ENCODE data around the gene COL8A2.

Gene COL8A2

DNA sequence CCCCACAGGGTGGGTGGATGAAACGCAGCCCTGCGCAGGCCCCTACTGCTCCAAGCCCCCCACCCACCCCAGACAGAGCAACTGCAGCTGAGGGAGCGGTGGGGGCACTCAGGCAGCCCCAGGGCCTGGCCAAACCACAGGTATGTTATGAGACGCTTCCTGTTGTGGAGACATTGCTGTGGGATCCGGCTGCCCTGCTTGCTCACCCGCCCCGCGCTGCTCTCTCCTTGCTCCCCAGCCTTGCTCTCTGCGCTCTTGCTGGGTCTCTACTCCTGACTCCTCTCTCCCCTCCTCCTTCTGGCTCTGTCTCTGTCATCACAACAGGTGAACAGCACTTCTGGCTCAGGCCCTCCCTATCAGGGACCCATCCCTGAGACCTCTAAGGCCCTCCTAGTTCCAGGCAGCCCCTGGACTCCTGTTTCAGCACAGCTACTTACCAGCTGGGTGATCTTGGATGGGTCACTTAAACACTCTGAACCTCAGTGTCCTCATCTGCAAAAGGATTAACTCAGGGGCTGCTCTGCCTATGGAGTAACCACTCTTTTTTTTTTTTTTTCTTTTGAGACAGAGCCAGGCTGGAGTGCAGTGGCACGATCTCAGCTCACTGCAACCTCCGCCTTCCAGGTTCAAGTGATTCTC, 15.9 kb downstream of the COL8A2 start:
- no peak for DNase-seq

DNA sequence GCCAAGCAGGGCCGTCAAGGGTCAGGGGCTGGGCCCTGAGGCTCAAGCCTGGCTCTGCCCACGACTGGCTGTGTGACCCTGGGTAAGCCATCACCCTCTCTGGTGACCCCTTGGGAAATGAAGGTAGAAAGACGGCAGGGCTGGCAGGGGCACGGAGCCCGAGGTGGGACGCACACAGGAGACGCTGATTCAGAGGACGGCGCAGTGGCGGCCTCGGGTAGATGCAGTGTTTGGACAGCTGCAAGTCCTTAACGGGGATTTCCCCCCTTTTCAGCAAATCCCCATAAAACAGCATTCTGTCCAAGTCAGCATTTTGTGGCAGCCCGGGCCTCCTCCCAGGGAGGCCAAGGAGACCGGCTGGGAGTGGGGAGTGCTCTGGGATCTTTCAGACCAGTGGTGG, 16.7 kb downstream of the COL8A2 start:
- DNase-seq, result no peak

DNA sequence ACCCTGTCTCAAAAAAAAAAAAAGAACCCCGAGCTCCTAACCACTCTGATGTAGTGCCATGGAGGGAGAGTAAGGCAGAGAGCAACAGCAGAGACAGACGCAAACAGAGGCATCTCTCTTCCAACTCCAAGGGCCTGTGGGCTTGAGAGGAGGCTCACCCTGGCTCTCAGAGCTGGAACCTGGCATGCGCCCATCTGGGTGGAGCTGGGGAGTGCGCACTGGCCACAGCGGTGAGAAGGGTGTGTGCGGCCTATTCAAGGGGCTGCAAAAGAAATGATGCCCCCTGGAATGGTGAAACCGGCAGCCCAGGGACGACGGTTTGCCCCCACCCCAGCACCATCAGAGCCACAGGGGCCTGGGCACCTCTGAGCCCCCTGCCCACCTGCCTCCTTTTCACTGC, 17.6 kb downstream of the COL8A2 start:
- DNase-seq, result no peak

DNA sequence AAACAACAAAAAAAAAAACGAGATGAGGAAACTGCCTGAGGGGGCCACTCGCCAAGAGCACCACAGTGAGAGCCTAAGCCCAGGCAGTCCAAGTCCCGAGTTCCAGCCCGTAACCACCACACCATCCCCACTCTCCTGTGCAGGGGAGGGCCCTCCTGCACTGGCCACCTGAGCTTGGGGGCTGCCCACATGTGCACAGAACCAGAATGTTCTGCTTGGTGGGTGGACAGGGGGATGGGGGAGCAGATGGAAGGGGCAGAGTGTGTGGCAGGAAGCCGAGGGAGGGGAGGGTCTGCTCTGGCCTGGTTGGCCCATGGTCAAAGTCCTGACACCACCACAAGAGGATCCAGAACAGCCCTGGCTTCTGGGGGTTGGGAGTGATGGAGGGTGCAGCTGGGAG, 18.8 kb downstream of the COL8A2 start:
- no peak for DNase-seq

DNA sequence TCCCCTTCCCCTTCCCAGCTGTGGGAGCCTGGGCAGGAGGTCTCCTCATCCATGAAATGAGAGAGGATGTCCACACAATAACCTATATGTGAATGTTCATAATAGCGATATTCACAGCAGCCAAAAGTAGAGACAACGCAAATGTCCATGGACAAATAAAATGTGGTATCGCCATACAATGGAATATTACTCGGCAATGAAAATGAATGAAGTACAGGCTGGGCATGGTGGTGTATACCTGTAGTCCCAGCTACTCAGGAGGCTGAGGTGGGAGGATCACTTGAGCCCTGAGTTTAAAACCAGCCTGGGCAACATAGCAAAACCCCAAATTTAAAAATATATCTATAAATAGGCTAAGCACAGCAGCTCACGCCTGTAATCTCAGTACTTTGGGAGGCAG, 23.5 kb downstream of the COL8A2 start:
- no peak for DNase-seq

DNA sequence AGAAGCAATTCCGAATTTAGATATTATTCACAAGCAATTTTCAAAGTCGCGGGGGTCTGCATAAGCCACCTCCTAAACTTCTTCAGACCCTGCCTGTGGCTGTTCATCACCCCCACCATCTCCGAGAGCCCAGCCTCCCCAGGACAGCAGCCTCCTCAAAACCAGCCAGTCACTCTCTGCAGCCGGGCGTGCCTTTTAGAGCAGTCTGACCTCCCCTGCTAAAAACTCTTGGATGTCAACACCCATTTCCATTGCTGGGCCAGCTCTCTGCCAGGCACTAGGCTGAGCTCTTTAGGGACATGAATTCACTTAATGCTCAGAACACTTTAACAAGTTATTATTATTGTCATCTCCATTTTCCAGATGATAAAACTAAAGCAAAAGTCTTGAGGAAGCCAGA, 24.6 kb downstream of the COL8A2 start:
- no peak for DNase-seq

DNA sequence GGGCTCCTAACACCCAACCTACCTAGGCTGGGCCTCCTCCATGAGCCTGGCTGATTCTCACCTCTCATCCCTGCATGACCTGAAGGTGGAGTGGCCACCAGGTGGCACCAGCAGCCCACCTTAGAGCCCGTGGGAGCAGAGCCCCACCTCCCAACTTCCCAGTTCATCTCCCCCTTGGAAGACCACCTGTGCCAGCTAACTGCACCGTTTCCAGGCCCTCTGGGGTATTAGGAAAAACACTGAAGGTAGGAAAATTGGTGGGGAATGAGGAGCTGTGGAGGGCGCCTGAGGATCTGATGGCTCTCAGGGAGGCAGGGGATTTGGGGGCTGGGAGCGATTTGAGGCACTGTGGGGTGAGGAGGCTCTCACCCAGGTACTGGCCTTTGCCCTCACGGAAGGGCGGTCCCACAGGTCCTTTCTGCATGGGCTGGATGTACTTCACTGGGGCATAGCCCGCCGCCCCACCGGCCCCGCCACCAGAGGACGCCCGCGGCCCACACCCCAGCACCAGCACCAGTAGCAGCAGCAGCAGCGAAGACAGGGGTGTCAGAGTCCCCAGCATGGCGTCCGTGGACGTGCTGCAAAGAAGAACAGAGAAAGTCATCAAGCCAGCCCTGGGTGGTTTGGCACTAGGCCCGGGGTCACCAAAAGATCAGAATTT, 25.2 kb downstream of the COL8A2 start:
- peak; percentile 78 for DNase-seq

DNA sequence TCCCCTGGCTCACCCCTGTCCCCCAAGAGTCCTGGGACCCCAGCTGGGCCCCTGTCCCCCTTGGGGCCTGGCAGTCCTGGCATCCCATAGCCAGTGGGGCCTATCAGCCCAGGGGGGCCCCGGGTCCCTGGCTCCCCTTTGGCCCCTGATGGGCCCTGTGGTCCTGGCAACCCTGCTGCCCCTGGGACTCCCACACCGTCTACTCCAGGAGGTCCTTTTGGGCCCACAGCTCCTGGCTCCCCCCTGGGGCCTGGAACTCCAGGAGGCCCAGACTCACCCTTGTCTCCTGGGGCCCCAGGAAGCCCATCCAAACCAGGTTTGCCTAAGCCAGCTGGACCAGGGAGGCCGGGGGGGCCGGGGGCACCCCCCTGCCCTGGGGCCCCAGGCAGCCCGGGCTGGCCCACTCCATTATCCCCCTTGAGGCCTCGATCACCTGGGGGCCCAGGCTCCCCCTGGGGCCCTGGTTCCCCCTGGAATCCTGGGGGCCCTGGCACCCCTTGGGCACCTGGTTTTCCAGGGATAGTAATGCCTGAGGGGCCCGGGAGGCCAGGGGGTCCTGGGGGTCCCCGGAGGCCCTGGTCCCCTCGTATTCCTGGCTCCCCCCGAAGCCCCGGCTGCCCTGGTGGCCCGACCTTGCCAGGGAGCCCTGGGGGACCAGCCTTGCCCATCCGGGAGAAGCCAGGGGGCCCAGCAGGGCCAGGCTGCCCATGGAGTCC, 26.2 kb downstream of the COL8A2 start:
- no peak for DNase-seq

DNA sequence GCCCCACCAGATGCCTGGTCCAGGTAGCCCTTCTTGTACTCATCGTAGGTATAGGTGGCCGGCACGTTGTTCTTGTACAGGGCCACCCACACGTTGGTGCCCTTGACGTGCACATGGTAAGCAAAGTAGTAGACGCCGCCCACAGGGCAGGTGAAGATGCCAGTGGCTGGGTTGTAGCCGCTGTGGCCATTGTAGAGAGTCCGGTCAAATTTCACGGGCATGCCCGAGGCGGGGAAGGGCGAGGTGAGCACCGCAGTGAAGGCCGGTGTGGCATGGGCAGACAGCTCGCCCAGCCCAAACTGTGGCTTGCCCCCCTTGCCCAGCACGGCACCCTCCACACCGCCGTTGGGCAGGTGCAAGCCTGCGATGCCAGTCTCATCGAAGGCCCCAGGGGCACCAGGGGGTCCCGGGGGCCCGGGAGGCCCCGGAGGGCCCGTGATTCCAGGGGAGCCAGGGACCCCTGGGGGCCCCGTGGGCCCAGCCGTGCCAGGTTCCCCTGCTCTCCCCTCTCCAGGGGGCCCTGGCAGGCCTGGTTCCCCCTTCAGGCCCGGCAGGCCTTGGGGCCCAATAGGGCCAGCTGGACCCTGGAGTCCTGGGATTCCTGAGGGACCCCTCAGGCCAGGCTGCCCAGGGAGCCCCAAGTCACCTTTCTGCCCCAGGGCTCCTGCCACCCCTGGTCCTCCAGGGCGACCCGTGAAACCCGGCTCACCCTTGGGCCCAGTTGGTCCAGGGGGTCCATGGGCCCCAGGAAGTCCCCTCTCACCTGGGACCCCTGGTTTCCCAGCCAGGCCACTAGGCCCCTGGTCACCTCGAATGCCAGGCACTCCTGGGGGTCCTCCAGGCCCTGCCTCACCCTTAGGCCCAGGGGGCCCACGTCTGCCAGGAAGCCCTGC, 27.1 kb downstream of the COL8A2 start:
- DNase-seq, result no peak

DNA sequence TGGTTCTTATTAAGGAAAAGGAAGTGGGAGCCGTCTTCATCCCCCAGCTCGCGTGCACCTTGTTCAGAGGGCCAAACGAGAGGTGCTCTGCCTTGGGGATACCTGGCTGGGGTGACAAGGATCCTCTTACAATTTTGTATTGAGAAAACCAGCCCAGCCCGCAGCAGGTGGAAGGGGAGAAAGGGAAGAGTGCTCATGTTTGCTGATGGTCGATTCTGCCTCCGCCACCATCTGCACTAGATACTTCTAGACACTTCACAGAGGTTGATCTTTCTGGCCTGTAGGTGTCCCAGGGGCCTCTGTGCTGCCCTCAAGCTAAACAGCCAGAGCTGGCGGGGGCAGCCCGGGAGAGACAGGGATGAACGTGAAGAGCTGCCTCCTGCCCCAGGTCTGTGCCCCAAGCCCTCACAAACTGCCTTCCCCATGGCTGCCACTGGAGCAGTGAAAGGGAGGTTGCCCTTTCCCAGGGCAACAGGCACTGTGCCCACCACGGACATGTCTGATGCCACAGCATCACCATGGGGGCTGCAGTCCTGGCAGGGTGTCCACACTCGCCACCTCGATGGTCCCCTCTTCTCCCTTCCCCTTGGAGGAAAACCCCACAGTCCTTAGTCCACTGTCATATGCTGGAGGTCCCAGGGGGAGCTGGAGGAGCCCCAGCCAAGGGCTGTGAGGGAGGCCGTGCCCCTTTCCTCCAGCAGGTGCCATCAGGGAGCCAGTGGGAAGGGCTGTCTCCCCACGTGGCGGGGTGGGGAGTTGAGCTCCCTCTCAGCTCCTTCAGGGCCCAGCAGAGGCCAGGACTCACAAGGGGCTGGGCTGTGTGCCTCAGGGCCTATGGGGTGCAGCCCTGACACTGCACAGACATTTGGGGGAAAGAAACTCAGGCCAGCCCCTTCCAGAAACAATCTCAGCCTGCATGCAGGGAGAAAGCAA, 28.3 kb downstream of the COL8A2 start:
- no peak for DNase-seq

DNA sequence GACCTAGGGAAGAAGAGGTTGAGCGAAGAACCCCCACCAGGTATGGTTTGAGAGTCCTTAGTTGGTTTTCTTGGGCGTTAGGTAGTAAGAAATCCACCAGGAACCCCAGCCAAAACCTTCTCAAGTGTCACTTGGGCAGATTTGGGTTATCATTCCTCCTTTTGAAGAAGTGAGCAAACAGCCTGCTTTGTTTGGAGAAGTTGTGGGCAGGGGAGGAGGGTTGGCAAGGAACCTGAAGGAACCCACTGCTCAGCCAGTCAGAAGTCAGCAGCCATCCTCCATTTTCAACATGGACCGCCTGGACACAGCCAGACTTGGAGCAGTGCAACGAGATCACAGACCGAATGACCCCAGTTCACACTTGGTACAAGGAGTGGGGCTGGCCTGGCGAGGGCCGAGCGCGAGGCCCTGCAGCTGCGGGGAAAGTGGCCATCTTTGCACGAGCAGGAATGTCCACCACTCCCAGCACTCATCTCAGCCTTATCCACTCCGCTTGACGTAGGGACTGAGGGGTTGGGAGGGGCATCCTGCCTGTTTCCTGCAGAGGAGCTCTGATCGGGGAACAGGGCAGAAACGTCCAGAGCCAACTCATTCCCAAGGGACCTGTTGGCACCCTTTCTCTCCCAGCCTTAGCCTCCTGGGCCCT, 29.1 kb downstream of the COL8A2 start:
- no peak for DNase-seq

DNA sequence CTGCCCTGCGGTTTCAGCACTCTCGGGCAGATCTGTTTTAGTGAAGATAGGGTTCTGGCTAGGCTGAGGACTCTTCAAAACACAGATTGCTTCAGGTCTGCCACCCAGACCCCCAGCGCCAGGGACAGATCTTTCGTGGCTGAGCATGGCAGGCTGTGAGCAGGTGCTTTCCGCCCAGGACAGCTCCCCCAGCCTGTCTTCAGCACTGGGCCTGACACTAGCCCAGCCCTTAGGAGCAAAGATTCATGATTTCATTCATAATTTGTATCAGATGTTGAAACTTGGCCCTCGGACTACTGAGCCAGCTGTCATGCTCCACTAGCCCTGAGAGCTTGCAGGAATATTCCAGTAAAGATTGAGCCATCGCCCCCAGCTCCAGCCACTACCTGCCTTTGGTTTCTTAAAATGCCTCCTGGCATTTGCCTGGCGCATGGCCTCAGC, 30.4 kb downstream of the COL8A2 start:
- no peak for DNase-seq

DNA sequence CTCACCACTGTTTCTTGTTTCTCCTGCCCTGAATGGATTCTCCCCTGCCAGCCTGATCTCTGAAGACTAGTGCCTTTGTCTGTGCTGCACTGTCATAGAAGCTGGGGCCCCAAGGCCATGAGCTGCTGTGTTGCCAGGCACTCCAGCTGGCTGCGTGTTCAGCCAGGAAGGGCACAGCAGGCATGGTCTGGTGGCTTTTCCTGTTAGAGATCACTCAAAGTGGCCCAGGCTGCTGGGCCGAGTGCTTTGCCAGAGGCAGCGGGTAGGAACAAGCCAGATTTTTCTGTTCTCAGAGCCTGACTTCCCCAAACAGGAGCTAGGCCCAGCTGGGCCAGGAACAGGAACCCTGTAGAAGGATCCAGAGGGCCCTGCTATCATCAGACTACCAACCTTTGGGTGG, 31.1 kb downstream of the COL8A2 start:
- DNase-seq, result no peak

DNA sequence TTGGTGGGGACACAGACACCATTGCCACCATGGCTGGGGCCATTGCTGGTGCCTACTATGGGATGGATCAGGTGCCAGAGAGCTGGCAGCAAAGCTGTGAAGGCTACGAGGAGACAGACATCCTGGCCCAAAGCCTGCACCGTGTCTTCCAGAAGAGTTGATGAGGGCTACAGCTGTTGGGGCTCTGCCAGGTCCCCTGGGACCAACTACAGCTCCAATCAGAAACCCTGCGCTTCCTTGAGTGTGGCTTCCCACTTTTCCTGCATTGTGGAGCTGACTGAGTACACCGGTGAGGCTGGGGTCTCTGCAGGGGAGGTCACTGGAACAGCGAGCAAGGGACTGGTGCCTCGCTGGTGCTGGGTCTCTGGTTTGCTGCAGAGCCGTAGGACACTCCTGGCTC, 31.8 kb downstream of the COL8A2 start:
- DNase-seq, result no peak

DNA sequence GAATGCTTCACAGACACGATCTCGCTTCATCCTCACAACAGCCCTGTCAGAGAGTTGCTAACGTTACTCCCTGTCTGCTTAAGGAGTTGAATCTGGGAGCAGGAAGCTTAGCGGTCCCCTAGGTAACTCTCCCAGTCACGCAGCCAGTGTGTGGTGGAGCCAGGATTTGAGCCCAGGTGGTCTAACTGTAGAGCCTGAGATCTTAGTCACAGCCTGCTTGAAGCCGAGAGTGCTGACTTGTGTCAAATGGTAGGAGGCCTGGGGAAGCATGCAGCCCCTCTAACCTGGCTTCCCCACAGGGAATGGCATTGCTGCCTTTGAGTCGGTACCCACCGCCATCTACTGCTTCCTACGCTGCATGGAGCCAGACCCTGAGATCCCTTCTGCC, 32.2 kb downstream of the COL8A2 start:
- no peak for DNase-seq

DNA sequence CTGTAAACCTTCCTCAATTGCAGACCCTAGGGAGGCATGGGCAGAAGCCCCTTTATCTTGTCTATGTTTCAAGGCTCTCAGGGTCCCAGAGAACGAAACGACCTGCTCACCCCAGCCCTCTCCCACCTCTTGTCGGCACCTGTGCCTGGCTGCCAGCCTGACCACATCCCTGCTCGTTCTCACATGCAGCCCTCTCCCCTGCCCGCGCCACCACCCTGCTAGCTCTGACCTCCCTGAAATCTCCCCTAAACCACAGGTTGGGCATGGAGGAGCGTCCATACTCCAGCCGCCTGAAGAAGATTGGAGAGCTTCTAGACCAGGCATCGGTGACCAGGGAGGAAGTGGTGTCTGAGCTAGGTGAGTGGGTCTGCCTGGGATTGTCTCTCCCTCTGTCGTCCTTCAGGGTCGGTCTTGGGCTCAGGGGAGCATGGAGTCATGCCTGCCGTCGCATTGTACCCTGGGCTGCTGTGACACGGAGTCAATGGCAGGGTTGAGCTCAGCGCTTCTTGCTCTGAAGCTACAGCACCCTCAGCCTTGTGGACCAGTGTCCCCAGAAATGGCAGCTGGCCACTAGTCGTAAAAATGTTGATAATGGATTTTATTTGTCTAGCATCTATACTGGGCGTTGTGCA, 32.7 kb downstream of the COL8A2 start:
- DNase-seq, result no peak

DNA sequence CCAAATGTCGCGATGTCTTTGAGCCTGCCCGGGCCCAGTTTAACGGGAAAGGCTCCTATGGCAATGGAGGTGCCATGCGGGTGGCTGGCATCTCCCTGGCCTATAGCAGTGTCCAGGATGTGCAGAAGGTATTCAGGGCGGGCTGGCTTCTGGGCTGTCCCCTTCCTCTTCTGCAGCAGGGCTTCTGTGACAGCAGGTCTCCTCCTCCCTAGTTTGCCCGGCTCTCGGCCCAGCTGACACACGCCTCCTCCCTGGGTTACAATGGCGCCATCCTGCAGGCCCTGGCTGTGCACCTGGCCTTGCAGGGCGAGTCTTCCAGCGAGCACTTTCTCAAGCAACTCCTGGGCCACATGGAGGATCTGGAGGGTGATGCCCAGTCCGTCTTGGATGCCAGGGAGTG, 33.3 kb downstream of the COL8A2 start:
- no peak for DNase-seq

DNA sequence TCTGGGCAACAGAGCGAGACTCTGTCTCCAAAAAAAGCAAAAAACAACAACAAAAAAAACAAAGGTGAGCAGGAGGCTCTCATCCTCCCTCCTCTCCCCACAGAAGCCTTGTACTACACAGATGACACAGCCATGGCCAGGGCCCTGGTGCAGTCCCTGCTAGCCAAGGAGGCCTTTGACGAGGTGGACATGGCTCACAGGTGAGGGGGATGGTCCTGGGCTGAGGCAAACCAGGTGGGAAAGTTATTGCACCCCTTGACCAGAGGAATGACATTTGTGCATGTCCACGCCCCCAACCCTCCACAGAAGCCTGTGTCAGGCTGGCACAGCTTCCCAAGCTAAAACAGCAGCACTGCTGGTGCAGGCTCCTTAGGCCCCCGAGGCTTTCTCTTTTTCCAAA, 33.9 kb downstream of the COL8A2 start:
- no peak for DNase-seq

DNA sequence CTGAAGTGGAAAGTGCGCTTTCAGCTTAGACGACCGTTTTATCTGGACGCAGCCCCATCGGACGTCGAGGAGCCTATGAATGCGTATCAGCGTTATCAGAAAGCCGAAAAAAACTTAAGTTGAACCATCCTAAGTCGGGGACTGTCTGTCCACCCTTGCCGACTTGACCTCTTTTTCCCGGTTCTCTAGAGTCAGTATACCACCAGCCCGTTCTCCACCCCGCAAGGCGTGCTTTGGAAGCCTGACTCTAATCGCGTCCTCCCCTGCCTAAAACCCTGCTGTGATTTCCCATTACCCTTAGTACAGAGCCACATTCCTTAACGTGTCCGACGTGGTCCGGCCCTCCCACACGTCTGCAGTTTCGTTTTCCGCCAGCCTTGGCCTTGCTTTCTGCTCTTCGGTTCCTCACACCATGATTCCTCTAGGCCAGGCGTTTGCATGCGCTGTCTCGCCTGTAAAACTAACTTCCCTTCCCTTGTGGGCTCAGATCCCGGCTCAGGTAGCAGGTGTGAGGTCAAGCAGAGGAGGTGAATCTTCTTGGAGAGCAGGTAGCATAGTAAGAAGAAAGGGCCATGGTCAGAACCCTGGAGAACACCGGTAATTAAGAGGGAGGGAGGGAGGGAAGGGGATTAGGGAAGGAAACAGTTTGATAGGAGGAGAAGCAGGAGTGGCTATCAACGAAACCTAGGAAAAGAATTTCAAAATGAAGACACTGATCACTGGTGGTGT, 35.5 kb downstream of the COL8A2 start:
- no peak for DNase-seq
